Aortic smooth muscle cell (primary cell): ENCODE measurements around the gene BCORL1. TPM values are rescaled to one million over a fixed set of nuclear protein-coding genes. Genes with fewer than 3 reads are reported as not detected.

Experiments
- total RNA-seq: library from RNA; depleted of rRNA; stranded (reverse); fragments of >200 nt; gene quantifications from 2 replicates; pipeline ENCODE4 v1.2.3, GENCODE V29; 2014

BCORL1 gene, protein sequence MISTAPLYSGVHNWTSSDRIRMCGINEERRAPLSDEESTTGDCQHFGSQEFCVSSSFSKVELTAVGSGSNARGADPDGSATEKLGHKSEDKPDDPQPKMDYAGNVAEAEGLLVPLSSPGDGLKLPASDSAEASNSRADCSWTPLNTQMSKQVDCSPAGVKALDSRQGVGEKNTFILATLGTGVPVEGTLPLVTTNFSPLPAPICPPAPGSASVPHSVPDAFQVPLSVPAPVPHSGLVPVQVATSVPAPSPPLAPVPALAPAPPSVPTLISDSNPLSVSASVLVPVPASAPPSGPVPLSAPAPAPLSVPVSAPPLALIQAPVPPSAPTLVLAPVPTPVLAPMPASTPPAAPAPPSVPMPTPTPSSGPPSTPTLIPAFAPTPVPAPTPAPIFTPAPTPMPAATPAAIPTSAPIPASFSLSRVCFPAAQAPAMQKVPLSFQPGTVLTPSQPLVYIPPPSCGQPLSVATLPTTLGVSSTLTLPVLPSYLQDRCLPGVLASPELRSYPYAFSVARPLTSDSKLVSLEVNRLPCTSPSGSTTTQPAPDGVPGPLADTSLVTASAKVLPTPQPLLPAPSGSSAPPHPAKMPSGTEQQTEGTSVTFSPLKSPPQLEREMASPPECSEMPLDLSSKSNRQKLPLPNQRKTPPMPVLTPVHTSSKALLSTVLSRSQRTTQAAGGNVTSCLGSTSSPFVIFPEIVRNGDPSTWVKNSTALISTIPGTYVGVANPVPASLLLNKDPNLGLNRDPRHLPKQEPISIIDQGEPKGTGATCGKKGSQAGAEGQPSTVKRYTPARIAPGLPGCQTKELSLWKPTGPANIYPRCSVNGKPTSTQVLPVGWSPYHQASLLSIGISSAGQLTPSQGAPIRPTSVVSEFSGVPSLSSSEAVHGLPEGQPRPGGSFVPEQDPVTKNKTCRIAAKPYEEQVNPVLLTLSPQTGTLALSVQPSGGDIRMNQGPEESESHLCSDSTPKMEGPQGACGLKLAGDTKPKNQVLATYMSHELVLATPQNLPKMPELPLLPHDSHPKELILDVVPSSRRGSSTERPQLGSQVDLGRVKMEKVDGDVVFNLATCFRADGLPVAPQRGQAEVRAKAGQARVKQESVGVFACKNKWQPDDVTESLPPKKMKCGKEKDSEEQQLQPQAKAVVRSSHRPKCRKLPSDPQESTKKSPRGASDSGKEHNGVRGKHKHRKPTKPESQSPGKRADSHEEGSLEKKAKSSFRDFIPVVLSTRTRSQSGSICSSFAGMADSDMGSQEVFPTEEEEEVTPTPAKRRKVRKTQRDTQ (N-terminal part only)
- total RNA-seq = 1.2 and 2.1 TPM in 2 replicates

DNA sequence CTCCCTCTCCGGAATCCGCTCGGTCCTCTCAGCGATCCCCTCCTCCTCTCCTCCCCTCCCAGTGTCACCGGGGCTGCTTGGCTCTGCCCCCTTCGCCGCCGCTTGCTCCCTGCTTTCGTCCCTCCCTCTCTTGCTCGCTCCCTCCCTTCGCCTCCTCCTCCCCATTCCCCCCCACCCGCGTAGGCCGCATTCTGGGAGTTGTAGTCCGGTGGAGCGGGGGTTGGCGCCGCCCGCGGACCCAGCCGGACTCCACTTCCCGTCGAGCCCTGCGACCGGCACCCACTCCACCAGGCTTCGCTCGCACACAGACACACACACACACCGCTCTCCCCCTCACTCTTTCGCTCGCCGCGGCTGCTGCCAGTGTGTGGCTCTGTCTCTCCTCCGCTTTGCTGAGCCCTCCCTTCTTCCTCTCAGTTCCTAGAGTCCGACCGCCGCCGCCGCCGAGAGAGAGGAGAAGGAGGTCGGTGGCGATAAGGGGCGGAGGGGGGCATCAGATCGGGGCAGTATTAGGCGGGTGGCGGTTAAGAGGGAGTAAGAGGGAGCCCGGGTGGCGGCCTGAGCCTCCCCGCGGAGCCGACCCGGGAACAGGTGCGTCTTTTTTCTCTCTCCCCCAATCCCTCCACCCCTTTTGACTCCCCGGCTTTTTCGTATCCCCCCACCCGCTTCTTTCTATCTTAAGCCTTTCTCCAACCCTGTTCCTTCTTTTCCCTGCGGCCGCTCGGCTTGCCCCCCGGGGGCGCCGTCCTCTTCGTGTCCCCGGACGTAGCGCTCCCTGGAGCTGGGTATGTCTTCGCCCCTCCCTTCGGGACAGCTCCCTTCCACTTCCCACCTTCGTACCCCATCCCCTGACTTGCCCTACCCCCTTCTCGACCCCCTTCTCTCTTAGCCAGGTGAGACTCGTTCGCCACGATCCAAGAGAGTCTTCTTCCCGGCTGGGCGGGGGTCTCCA is at the start of gene BCORL1:
BCORL1 (plus strand) TSS at position 336 of the 952 bp plus-strand sequence. CDS start 22,597 bp downstream, outside the sequence.

Other genes with a start within 250 kb of the BCORL1 start
- gene XPNPEP2, start 243.7 kb upstream of the BCORL1 start, total RNA-seq = not detected in 2 replicates
- gene SASH3, start 202.7 kb upstream of the BCORL1 start, total RNA-seq = not detected in 2 replicates
- 12.9 and 17.6 TPM in 2 replicates for gene ZDHHC9, start 138.7 kb upstream of the BCORL1 start, total RNA-seq
- 16.8 and 21.3 TPM in 2 replicates for gene UTP14A, start 76.5 kb upstream of the BCORL1 start, total RNA-seq
- 8.6 TPM in 2 replicates for gene ELF4, start 127.9 kb downstream of the BCORL1 start, total RNA-seq
- gene AIFM1, start 183.2 kb downstream of the BCORL1 start, total RNA-seq = 20.5 and 21.5 TPM in 2 replicates
- 0.53 and 0.93 TPM in 2 replicates for gene RAB33A, start 189.3 kb downstream of the BCORL1 start, total RNA-seq